ENCODE data around the gene BRSK2.

DNA sequence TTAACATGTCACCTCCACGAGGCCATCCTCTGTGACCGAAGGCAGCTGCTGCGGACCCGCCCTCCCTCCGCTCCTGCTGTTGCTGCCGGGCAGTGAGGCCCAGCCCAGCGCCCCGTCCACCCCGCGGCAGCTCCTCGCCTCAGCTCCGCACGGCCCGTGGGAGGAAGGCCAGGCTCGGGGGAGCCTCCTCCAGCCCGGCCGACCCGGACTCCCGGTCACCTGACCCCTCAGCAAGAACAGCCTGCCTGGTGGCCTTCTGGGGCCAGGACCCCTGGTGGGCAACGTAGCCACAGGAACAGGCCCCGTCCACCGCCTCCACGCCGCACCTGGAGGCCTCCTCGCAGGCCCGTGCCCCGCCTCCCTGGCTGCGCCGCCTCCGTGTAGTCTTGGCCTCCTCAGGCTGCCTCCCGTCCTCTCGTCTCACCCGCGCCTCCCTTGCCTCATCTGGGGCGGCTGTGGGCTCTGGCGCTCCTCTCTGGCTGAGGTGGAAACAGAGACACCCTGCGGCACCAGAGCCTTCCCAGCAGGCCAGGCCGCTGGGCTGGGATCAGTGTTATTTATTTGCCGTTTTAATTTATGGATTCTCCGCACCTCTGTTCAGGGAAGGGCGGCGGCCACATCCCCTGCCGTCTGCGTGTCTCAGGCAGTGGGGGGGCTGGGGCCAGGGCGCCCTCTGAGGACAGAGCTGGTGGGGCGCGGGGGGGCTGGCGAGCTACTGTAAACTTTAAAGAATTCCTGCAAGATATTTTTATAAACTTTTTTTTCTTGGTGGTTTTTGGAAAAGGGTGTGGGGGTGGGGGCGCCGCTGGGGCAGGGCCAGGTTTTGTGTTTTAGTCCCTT is 71.5 kb downstream of the BRSK2 start:
- TF ChIP-seq, protein P1, sequence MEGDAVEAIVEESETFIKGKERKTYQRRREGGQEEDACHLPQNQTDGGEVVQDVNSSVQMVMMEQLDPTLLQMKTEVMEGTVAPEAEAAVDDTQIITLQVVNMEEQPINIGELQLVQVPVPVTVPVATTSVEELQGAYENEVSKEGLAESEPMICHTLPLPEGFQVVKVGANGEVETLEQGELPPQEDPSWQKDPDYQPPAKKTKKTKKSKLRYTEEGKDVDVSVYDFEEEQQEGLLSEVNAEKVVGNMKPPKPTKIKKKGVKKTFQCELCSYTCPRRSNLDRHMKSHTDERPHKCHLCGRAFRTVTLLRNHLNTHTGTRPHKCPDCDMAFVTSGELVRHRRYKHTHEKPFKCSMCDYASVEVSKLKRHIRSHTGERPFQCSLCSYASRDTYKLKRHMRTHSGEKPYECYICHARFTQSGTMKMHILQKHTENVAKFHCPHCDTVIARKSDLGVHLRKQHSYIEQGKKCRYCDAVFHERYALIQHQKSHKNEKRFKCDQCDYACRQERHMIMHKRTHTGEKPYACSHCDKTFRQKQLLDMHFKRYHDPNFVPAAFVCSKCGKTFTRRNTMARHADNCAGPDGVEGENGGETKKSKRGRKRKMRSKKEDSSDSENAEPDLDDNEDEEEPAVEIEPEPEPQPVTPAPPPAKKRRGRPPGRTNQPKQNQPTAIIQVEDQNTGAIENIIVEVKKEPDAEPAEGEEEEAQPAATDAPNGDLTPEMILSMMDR (IDR thresholded peaks at IDR 0.05 in 4 of 5, conservative IDR thresholded peaks at IDR 0.05 in 1 of 5): no peak
- TF ChIP-seq POLR2A (IDR thresholded peaks at IDR 0.05): no peak
